ENCODE data around the gene CSTPP1. TPM values are rescaled to one million over a fixed set of nuclear protein-coding genes. Genes with fewer than 3 reads are reported as not detected.

The CSTPP1 gene
- total RNA-seq, 3 donors from 2014 or later, result 13.4 to 43.6 (median 30.5) TPM

GRCh38 chr11:46916286-46917108, 20.1 kb upstream of the CSTPP1 start:
- peak in 1 of 2 donors; percentile 58 for DNase-seq (ENCODE audit: low spot score in 2 of 2)
- Histone ChIP-seq H3K4me1 (no peaks in the 10 kb centered on the region), H3K27me3 (no peaks in the 10 kb centered on the region), H3K9me3 (no peaks in the 10 kb centered on the region), H3K36me3 (no peaks in the 10 kb centered on the region), H3K27ac (peak overlapping the region; percentile 53 to 63), H3K4me3 (peak overlapping the region; percentile 61 to 83 (median 70))
- intact Hi-C loops (cut with DNase I; ENCODE audit: low total_unique reads), result no loop called here
- TF ChIP-seq POLR2A (IDR thresholded peaks at IDR 0.05) (no peak), POLR2AphosphoS5 (IDR thresholded peaks at IDR 0.05) (no peak)
- TF ChIP-seq, protein P1, sequence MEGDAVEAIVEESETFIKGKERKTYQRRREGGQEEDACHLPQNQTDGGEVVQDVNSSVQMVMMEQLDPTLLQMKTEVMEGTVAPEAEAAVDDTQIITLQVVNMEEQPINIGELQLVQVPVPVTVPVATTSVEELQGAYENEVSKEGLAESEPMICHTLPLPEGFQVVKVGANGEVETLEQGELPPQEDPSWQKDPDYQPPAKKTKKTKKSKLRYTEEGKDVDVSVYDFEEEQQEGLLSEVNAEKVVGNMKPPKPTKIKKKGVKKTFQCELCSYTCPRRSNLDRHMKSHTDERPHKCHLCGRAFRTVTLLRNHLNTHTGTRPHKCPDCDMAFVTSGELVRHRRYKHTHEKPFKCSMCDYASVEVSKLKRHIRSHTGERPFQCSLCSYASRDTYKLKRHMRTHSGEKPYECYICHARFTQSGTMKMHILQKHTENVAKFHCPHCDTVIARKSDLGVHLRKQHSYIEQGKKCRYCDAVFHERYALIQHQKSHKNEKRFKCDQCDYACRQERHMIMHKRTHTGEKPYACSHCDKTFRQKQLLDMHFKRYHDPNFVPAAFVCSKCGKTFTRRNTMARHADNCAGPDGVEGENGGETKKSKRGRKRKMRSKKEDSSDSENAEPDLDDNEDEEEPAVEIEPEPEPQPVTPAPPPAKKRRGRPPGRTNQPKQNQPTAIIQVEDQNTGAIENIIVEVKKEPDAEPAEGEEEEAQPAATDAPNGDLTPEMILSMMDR (IDR thresholded peaks at IDR 0.05), result no peak

DNA sequence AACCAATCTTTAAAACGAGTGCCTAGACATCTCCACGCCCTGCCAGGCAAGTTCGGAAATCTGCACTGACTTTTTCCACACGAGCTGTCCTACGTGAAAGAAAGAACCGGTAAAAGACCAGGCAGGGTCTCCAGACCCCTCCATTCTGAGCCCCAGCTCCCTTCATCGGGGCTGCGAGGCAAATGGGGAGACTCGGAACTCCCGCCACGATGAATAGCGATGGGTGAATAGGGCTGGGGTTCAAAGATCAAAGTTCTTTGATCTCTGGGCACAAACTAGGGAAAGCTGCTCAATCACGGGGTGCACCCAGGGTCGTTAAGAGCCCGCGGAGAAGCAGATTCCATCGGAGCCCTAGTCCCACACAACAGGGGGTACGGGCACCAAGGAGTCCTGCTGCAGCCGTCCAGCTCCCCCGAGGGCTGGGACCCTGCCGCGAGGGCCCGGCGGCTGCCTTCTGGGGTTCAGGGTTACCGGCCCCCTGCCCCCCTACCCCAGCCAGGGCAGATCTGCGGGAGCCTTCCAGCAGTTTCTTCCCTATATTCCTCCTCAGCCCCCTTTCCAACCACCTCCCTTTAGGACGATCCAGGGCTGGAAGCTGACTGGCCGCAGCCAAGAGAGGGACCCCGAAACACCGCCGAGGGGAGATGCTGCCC, 19.3 kb upstream of the CSTPP1 start:
- H3K27ac ChIP-seq, result peak overlapping the region; percentile 53 to 63
- H3K27me3 ChIP-seq, result no peaks in the 10 kb centered on the region
- DNase-seq (ENCODE audit: low spot score in 2 of 2), result no peak
- no peaks in the 10 kb centered on the region for H3K4me1 ChIP-seq
- no peaks in the 10 kb centered on the region for H3K36me3 ChIP-seq
- H3K4me3 ChIP-seq, result peak overlapping the region; percentile 61 to 83 (median 70)
- intact Hi-C loops (cut with DNase I; ENCODE audit: low total_unique reads), result no loop called here
- TF ChIP-seq POLR2AphosphoS5 (IDR thresholded peaks at IDR 0.05), result no peak
- TF ChIP-seq, protein P1 (IDR thresholded peaks at IDR 0.05), result no peak
- TF ChIP-seq POLR2A (IDR thresholded peaks at IDR 0.05), result no peak
- H3K9me3 ChIP-seq, result no peaks in the 10 kb centered on the region

DNA sequence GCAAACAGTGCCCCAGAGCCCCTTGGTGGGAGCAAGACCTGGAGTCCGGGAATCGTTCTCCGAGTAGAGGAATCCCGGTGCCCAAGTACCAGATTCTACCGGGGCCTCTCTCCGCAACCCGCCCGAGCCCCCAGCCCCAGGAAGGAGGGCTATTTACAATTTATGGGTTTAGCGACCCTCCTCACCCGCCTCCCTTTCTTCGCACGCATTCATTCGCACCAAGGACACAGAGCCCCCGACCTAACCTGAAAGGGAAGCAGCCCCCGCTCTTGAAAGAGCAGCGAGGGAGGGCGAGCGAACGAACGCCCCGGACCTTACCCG, 18.8 kb upstream of the CSTPP1 start:
- H3K9me3 ChIP-seq, result no peaks in the 10 kb centered on the region
- DNase-seq (ENCODE audit: low spot score in 2 of 2), result no peak
- intact Hi-C loops (cut with DNase I; ENCODE audit: low total_unique reads), result no loop called here
- no peaks in the 10 kb centered on the region for H3K36me3 ChIP-seq
- no peaks in the 10 kb centered on the region for H3K4me1 ChIP-seq
- TF ChIP-seq POLR2A (IDR thresholded peaks at IDR 0.05) (no peak), POLR2AphosphoS5 (IDR thresholded peaks at IDR 0.05) (no peak)
- TF ChIP-seq, protein P1 (IDR thresholded peaks at IDR 0.05), result no peak
- no peaks in the 10 kb centered on the region for H3K27me3 ChIP-seq
- H3K4me3 ChIP-seq, result peak overlapping the region; percentile 61 to 83 (median 70)
- peak overlapping the region; percentile 53 to 63 for H3K27ac ChIP-seq

GRCh38 chr11:46918083-46918787, 18.3 kb upstream of the CSTPP1 start, which contains the start of gene LRP4:
Gene LRP4 (minus strand): TSS chr11:46918550. CDS start chr11:46918379, 171 bp downstream.
- intact Hi-C loops (cut with DNase I; ENCODE audit: low total_unique reads), result no loop called here
- Histone ChIP-seq H3K27ac (peak within 1 kb of the TSS; percentile 53 to 63), H3K9me3 (no peaks in the 10 kb centered on the region), H3K4me3 (peak within 1 kb of the TSS; percentile 61 to 83 (median 70)), H3K4me1 (no peaks in the 10 kb centered on the region), H3K36me3 (no peaks in the 10 kb centered on the region), H3K27me3 (no peaks in the 10 kb centered on the region)
- TF ChIP-seq, protein P1 (IDR thresholded peaks at IDR 0.05), result peak in 1 of 3 donors; percentile 12
- TF ChIP-seq POLR2A (IDR thresholded peaks at IDR 0.05) (no peak), POLR2AphosphoS5 (IDR thresholded peaks at IDR 0.05) (no peak)
- DNase-seq (ENCODE audit: low spot score in 2 of 2), result no peak
